HG03060 (cell line): Measurements from ENCODE around the gene KCTD13.
"Not testable (repeated sequence)": the region's sequence is repeated elsewhere in the genome, so short reads cannot be mapped to it uniquely, and the experiment has no call there.

Experiments
- ATAC-seq: cut with Tn5 transposase; IDR thresholded peaks from one replicate; pipeline ENCODE4 v1.9.1; 2021; ENCODE audit warnings: low read depth, moderate number of reproducible peaks; ENCODE audit not compliant: unreplicated experiment

KCTD13 gene

DNA sequence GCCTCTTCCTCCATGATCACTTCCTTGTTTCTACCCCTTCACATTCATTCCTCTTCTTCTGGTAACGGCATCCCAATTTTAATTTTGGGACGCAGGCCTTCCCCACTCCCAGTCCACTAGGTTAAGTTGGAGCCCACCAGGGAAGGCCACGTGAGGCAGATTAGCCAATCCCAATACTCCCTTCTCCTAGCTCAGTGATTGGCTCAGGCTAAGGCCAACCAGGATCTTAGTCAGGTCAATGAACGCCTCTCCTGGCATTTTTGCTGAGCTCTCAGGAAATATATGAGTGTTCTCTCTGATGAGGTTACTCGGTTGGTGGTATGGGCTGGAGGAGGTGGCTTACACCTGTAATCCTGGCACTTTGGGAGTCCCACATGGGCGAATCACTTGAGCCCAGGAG, 42.0 kb downstream of the KCTD13 start:
- ATAC-seq, result no peak

DNA sequence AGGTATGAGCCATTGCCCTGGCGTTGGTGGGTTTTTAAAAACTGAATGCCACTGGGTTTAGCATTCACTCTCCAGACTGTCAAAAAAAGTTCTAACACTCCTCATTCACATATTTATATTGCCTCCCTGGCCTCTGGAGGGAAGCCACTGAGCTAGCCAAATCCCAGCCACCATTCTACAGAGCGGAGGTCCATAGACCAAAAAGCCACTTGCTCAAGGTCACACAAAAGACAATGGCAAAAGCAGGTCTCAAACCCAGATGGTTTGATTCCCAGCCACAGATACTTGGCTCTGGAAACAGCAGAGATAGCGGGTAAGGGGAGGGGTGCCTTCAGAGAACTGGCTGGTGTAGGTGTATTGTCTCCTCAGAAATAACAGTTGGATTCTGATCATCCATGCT, 45.0 kb downstream of the KCTD13 start:
- no peak for ATAC-seq

- ATAC-seq, result no peak
Observed at GRCh38 chr16:29878172-29878571, 47.9 kb downstream of the KCTD13 start.

DNA sequence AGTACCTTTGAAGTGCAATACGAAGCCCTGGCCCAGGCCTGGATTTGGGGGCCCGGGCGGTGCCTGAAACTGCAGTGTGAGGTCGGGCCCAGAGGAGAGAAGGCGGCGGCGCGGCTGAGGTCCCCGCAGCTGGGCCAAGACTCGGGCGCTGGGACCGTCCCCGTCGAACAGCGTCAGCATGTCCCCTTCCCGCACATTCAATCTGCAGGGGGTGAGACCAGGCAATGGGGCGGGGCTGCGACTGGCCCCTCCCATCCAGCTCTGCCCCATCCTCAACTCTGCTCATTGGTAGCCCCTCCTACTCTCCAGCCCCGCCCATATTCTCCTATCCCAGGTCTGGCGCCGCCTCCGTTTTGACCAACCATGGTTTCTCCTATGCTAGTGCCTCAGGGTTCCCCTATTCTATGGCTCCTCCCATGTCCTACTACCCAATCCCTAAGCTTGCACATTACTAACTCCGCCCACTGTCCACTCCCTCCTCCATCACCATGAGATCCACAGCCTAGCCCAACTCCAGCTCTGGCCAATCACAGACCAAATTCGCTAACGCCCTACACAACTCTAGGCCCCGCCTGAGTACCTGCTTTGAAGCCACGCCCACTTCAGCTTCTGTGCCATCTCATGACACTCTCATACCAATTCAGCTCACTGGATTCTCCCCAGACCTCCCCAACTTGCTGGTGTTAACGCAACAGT, 48.6 kb downstream of the KCTD13 start:
- ATAC-seq, result no peak

GRCh38 chr16:29876594-29877249, 49.3 kb downstream of the KCTD13 start:
- no peak for ATAC-seq

- no peak for ATAC-seq
Observed at GRCh38 chr16:29876217-29876593, 49.8 kb downstream of the KCTD13 start.

DNA sequence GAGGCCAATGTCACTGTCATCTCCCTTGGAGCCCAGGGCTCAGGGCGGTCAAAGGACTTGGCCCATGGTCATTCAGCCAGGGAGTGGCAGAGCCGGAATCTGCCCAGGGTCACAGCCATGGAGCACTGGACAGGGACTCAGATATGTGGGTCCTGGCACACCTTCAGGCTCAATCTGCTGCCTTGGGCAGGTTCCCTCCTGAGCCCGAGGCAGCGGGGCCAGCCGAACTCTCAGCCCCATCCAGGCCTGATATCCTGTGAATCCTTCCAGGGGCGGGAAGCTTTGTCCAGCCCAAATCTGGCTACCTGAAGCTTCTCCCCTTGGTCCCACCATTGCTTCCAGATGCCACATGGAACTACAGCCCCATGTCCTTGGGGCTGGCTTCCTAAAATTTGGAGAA, 50.8 kb downstream of the KCTD13 start:
- ATAC-seq, result no peak

- no peak for ATAC-seq
Observed at GRCh38 chr16:29873319-29873718, 52.7 kb downstream of the KCTD13 start.

DNA sequence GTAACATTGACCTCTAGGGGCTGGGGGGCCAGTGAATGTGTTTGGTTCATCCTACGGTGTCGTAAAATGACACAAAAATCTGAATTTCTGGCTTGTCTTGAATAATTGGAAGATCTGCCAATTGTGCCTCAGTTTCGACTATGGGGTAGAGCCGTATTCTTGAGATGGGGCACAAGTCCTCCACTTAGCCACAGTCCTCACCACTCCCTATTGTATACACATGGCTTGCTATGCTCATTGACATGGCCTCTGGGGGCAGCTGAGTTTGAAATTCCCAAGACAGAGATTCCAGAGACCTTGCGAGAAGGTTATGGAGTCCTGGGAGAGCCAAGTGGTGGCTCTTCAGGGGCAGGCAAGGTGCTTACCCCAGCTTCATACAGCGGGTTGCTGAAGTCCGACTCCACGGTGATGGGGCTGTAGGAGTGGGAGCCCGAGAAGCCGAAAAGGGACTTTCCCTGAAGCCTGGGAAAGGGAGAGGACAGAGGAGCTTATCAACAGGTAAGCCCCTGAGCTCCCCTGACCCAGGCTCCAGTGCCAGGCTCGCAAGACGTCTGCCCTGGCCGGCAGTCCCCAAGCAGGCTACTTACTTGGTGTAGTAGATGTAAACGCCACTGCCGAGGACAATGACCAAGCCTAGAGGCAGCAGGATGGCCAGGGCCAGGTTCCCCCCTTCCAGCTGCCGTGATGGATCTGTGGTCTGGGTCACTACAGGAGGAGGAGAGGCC, 54.0 kb downstream of the KCTD13 start:
- no peak for ATAC-seq

- ATAC-seq, result not testable (repeated sequence)
Observed at GRCh38 chr16:29869067-29869466, 57.0 kb downstream of the KCTD13 start.

GRCh38 chr16:29868396-29869009, 57.5 kb downstream of the KCTD13 start:
- no peak for ATAC-seq

DNA sequence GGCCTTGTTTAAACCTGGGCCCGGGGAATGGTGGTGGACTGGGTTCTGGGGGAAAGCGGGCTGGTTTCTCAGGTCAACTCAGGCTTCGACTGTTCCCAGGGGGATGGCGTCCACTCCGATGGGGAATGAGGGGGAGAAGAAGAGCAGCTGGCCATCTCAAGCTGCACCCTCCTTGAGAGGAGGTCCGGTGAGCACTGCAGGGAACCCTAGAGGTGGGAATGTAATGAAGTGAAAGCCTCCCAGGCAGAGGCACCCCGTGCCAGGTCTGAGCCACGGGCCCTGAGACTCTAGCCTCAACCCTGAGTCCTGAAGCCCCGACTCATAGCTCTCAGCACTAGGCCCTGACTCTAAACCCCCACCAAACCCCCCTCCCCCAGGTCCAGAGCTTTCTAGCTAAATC, 61.8 kb downstream of the KCTD13 start:
- ATAC-seq, result no peak

GRCh38 chr16:29863669-29863984, 62.4 kb downstream of the KCTD13 start:
- ATAC-seq, result no peak

DNA sequence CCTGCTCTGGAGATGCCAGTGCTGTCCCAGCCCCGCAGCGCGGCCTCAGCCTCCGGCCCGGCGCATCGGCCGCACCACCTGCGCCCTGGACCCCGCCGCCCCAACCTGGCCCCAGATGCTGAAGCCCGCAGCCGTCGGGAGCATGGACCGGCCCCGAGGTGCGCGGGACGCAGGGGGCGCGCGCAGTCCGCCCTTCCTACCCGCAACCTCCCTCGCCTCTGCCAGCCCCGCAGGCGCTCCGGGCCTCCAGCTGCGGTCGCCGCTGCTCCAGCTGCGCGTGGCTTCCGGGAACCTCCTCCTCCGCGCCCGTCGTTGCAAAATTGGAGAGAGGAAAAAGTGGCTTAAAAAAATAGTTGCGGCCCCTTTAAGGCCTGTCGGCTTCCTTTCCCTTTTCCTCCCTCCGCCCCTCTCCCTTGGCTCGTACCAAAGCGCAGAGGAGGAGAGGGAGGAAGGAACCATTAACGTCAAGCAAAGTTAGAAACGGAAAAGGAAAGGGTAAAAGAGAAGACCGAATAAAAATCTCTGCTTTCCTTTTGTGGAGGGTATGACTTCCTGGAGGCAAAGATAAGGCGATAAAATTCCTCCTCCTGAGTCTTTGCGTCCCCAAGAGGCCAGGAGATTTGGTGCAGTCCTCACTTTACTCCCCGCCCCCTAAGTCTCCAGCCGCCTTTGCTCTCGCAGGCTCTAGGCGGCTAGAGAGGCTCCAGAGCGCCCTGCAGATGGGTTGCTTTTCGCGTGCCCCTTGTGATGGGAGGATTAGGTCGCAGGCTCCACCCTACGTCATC, 63.0 kb downstream of the KCTD13 start, which contains the start of gene CDIPT:
Gene CDIPT (minus strand): TSS at position 343 of the 785 bp plus-strand sequence. CDS start 369 bp downstream, outside the sequence.
- peak; percentile 74 for ATAC-seq

- ATAC-seq, result peak; percentile 7
Observed at GRCh38 chr16:29862383-29862883, 63.6 kb downstream of the KCTD13 start.

GRCh38 chr16:29860218-29860617, 65.8 kb downstream of the KCTD13 start:
- ATAC-seq, result no peak

GRCh38 chr16:29858974-29859373, 67.1 kb downstream of the KCTD13 start:
- no peak for ATAC-seq

DNA sequence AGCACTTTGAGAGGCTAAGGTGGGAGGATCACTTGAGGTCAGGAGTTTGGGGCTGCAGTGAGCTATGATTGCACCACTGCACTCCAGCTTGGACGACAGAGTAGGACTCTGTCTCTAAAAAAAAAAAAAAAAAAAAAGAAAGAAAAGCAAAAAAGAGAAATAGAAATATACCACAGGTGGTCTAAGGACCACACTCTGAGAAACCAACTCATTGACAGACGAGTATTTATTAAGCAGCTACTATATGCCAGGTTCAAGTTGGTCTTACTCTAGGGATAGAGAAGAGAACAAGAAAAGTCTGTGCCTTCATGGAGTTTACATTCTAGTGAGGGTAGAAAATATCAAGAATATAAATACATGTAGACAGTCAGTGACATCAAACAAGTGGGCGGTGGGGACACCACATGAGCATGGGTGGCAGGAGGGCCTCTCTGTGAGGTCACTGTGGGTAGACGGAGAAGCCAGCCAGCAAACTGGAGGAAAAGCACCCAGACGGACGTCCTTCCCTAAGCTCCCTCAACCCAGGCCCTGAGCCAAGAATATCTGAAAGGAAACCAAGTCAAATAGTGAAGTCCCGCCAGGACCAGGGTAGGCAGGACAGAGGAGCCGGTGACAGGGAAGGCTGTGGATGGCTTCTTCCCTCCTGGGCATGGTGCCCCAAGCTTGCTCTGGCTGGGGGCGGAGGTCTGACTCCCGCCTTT, 67.7 kb downstream of the KCTD13 start:
- no peak for ATAC-seq

GRCh38 chr16:29857133-29857760, 68.8 kb downstream of the KCTD13 start:
- no peak for ATAC-seq
